GM12878 (cell line): Measurements from ENCODE around the gene KCNH6. TPM values are rescaled to one million over a fixed set of nuclear protein-coding genes. Genes with fewer than 3 reads are reported as not detected.

Experiments
- BCL11A ChIP-seq: IDR thresholded peaks from 2 replicates; pipeline ENCODE4 v1.6.1; 2011; ENCODE audit warnings: low read depth, low read length
- BCLAF1 ChIP-seq: fragments of 450-650 bp; IDR thresholded peaks from 2 replicates; pipeline ENCODE4 v1.6.1; 2017; ENCODE audit warnings: antibody characterized with exemption, mild to moderate bottlenecking, moderate library complexity
- CBX5 ChIP-seq: sonication (generic); IDR thresholded peaks from 2 replicates; pipeline ENCODE4 v1.6.1; 2016; ENCODE audit warnings: low read depth, moderate library complexity, mild to moderate bottlenecking, inconsistent platforms
- JUNB ChIP-seq: IDR thresholded peaks from 2 replicates; pipeline ENCODE4 v1.6.1; 2016; ENCODE audit warnings: antibody characterized with exemption, mild to moderate bottlenecking
- RB1 ChIP-seq: fragments of 450-650 bp; formaldehyde crosslinking; IDR thresholded peaks from 2 replicates; pipeline ENCODE4 v1.6.1; 2017; ENCODE audit warnings: mild to moderate bottlenecking, borderline replicate concordance
- SREBF2 ChIP-seq: IDR thresholded peaks from 2 replicates; pipeline ENCODE4 v1.6.1; 2012; ENCODE audit warnings: mild to moderate bottlenecking, low read length
- TARDBP ChIP-seq: IDR thresholded peaks from 2 replicates; pipeline ENCODE4 v1.6.1; 2016; ENCODE audit warnings: borderline replicate concordance
- ZBTB40 ChIP-seq: fragments of 450-650 bp; IDR thresholded peaks from 2 replicates; pipeline ENCODE4 v1.6.1; 2016; ENCODE audit warnings: mild to moderate bottlenecking, moderate library complexity, borderline replicate concordance
- ZNF24 ChIP-seq: fragments of 450-650 bp; IDR thresholded peaks from 2 replicates; pipeline ENCODE4 v1.6.1; 2017; ENCODE audit warnings: antibody characterized with exemption, mild to moderate bottlenecking
- ZNF384 ChIP-seq: IDR thresholded peaks from 2 replicates; pipeline ENCODE4 v1.6.1; 2012; ENCODE audit warnings: low read depth, mild to moderate bottlenecking, low read length, improper control_type of control experiment, borderline replicate concordance
- polyA plus RNA-seq, 11 experiments: library from polyadenylated mRNA; depleted of rRNA in 4 of 11; unstranded in 6 of 11; stranded (reverse) in 5 of 11; fragments of >200 nt; fragmentation: Nextera tagmentation in 4 of 11; fragmentation: Illumina TruSeq in 1 of 11; extraction: Ambion mirVana in 4 of 11; extraction: Trizol in 1 of 11; gene quantifications; 1 replicate in 1 of 11; 2 replicates in 10 of 11; pipeline versions ENCODE4 v1.2.1 to v1.2.3, GENCODE V29; 2011 to 2016; ENCODE audit warnings: inconsistent platforms in 2 of 11, missing spikeins in 2 of 11, low read depth in 1 of 11
- total RNA-seq, 4 experiments: library from RNA; depleted of rRNA in 3 of 4; stranded (reverse); fragments of >200 nt in 3 of 4; fragmentation: Illumina TruSeq in 1 of 4; extraction: Trizol in 1 of 4; gene quantifications; 2 replicates each; pipeline versions ENCODE4 v1.2.1 to v1.2.3, GENCODE V29; 2013 to 2021

The KCNH6 gene
- total and polyA plus RNA-seq, 10 of the 15 experiments (the other 5 are each of a cell fraction or from before 2014, with no cell fraction given) = not detected

- TF ChIP-seq BCLAF1 (no peak), ZBTB40 (no peak), TARDBP (no peak), ZNF24 (no peak), JUNB (no peak), CBX5 (no peak), RB1 (no peak), ZNF384 (no peak), BCL11A (no peak), SREBF2 (no peak)
Measured at GRCh38 chr17:63490858-63491400, 32.2 kb upstream of the KCNH6 start (continued).
